MM.1S (cell line): ENCODE measurements around the gene DIP2C.

Experiments used
- DNase-seq: peaks from one replicate; pipeline ENCODE4 v3.0.0-alpha.2; 2015
- H2AFZ ChIP-seq: fragments of 300-600 bp; sonication (generic); 2 replicates; pipeline ENCODE4 v1.6.0; 2016; ENCODE audit warnings: antibody characterized with exemption, low read length
- H3F3A ChIP-seq: fragments of 300-600 bp; sonication (generic); 2 replicates; pipeline ENCODE4 v1.6.1; 2016; ENCODE audit warnings: mild to moderate bottlenecking, antibody characterized with exemption, low read length, moderate library complexity, mixed read lengths; ENCODE audit not compliant: insufficient read depth
- H3K27ac ChIP-seq: fragments of 300-600 bp; sonication (generic); 2 replicates; pipeline ENCODE4 v1.5.1; 2016; ENCODE audit warnings: mild to moderate bottlenecking, low read length
- H3K27me3 ChIP-seq: fragments of 300-600 bp; sonication (generic); replicated peaks from 2 replicates; pipeline ENCODE4 v1.6.0; 2016; ENCODE audit warnings: low read length; ENCODE audit not compliant: insufficient read depth
- H3K36me3 ChIP-seq: fragments of 300-600 bp; sonication (generic); replicated peaks from 2 replicates; pipeline ENCODE4 v1.6.1; 2016; ENCODE audit warnings: mild to moderate bottlenecking, low read length, mixed read lengths; ENCODE audit not compliant: insufficient read depth
- H3K4me1 ChIP-seq: fragments of 300-600 bp; sonication (generic); 2 replicates; pipeline ENCODE4 v1.6.1; 2016; ENCODE audit warnings: low read length, mixed read lengths
- H3K4me2 ChIP-seq: fragments of 300-600 bp; sonication (generic); 2 replicates; pipeline ENCODE4 v1.6.0; 2016; ENCODE audit warnings: low read depth, low read length
- H3K4me3 ChIP-seq: fragments of 300-600 bp; sonication (generic); 2 replicates; pipeline ENCODE4 v1.5.1; 2016; ENCODE audit warnings: low read length, mixed read lengths
- H3K79me2 ChIP-seq: fragments of 300-600 bp; sonication (generic); 2 replicates; pipeline ENCODE4 v1.6.1; 2016; ENCODE audit warnings: mixed run types, low read length, mixed read lengths
- H3K9ac ChIP-seq: fragments of 300-600 bp; sonication (generic); 2 replicates; pipeline ENCODE4 v1.6.1; 2016; ENCODE audit warnings: low read length, mixed read lengths
- H3K9me2 ChIP-seq: fragments of 300-600 bp; sonication (generic); replicated peaks from 2 replicates; pipeline ENCODE4 v1.6.1; 2016; ENCODE audit warnings: mild to moderate bottlenecking, low read length, mixed read lengths; ENCODE audit not compliant: insufficient read depth
- H3K9me3 ChIP-seq: fragments of 300-600 bp; sonication (generic); replicated peaks from 2 replicates; pipeline ENCODE4 v1.6.1; 2016; ENCODE audit warnings: mild to moderate bottlenecking, low read length, mixed read lengths; ENCODE audit not compliant: insufficient read depth
- H4K20me1 ChIP-seq: fragments of 300-600 bp; sonication (generic); 2 replicates; pipeline ENCODE4 v1.6.1; 2016; ENCODE audit warnings: mild to moderate bottlenecking, low read length, moderate library complexity, mixed read lengths; ENCODE audit not compliant: insufficient read depth
- CTCF ChIP-seq: fragments of 300-600 bp; sonication (generic); IDR thresholded peaks from 2 replicates; pipeline ENCODE4 v1.5.1; 2016; ENCODE audit warnings: antibody characterized with exemption, low read length, mixed read lengths
- EZH2 ChIP-seq: fragments of 300-600 bp; sonication (generic); optimal IDR thresholded peaks from 2 replicates; pipeline ENCODE3; 2017; ENCODE audit warnings: low read depth, mild to moderate bottlenecking, antibody characterized with exemption, low read length, mixed read lengths
- EZH2phosphoT487 ChIP-seq: fragments of 300-600 bp; sonication (generic); IDR thresholded peaks from 2 replicates; pipeline ENCODE4 v1.6.1; 2018; ENCODE audit warnings: antibody characterized with exemption, low read length

DIP2C gene

GRCh38 chr10:536935-537334 lies 152.5 kb downstream of the DIP2C start:
- no peak for DNase-seq
- H2AFZ ChIP-seq: no peak overlapping the region
- TF ChIP-seq EZH2phosphoT487: no peak
- no peak overlapping the region for H3K27ac ChIP-seq
- H3K4me3 ChIP-seq: no peak overlapping the region
- H3K9me2 ChIP-seq: no peaks in the 10 kb centered on the region
- no peaks in the 10 kb centered on the region for H3K27me3 ChIP-seq
- no peak overlapping the region for H3K4me2 ChIP-seq
- H3K9ac ChIP-seq: no peak overlapping the region
- H3K79me2 ChIP-seq: no peaks in the 10 kb centered on the region
- no peaks in the 10 kb centered on the region for H3K4me1 ChIP-seq
- H4K20me1 ChIP-seq: no peaks in the 10 kb centered on the region
- no peaks in the 10 kb centered on the region for H3K9me3 ChIP-seq
- no peaks in the 10 kb centered on the region for H3F3A ChIP-seq
- H3K36me3 ChIP-seq: no peaks in the 10 kb centered on the region

GRCh38 chr10:536371-536925 lies 153.0 kb downstream of the DIP2C start:
- Histone ChIP-seq H4K20me1 (no peaks in the 10 kb centered on the region), H3K27ac (no peak overlapping the region)

DNA sequence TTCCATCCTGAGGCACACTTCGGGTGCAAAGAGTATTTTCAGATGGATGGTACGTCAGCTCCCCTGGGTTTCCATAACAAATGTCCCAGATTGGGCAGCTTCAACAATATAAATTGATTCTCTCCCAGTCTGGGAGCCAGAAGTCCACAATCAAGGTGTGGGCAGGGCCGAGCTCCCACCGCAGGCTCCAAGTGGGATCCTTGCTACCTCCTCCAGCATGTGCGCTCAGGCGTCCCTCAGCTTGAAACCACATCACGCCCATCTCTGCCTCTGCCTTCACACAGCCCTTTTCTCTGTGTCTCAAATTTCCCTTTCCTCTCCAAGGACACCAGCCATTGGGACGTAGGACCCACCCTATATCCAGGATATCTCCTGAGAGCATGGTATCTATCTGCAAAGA lies 153.5 kb downstream of the DIP2C start:
- H3K27me3 ChIP-seq: no peaks in the 10 kb centered on the region
- no peak overlapping the region for H3K4me2 ChIP-seq
- no peaks in the 10 kb centered on the region for H3K36me3 ChIP-seq
- H3K79me2 ChIP-seq: no peaks in the 10 kb centered on the region
- TF ChIP-seq CTCF: no peak
- no peak for TF ChIP-seq EZH2
- no peak for TF ChIP-seq EZH2phosphoT487
- no peaks in the 10 kb centered on the region for H3K9me3 ChIP-seq
- no peak overlapping the region for H3K4me3 ChIP-seq
- no peaks in the 10 kb centered on the region for H3K9me2 ChIP-seq
- H2AFZ ChIP-seq: no peak overlapping the region
- no peak overlapping the region for H3K27ac ChIP-seq
- no peak for DNase-seq
- no peaks in the 10 kb centered on the region for H4K20me1 ChIP-seq
- H3K4me1 ChIP-seq: no peaks in the 10 kb centered on the region
- H3F3A ChIP-seq: no peaks in the 10 kb centered on the region
- H3K9ac ChIP-seq: no peak overlapping the region

More at GRCh38 chr10:536371-536925, 153.0 kb downstream of the DIP2C start:
- Histone ChIP-seq H3K79me2 (no peaks in the 10 kb centered on the region), H2AFZ (no peak overlapping the region), H3K36me3 (no peaks in the 10 kb centered on the region), H3K4me3 (no peak overlapping the region), H3K4me1 (no peaks in the 10 kb centered on the region), H3K9ac (no peak overlapping the region), H3F3A (no peaks in the 10 kb centered on the region), H3K4me2 (no peak overlapping the region), H3K9me2 (no peaks in the 10 kb centered on the region), H3K9me3 (no peaks in the 10 kb centered on the region), H3K27me3 (no peaks in the 10 kb centered on the region)
- DNase-seq: no peak
- TF ChIP-seq EZH2 (no peak), CTCF (no peak), EZH2phosphoT487 (no peak)

DNA sequence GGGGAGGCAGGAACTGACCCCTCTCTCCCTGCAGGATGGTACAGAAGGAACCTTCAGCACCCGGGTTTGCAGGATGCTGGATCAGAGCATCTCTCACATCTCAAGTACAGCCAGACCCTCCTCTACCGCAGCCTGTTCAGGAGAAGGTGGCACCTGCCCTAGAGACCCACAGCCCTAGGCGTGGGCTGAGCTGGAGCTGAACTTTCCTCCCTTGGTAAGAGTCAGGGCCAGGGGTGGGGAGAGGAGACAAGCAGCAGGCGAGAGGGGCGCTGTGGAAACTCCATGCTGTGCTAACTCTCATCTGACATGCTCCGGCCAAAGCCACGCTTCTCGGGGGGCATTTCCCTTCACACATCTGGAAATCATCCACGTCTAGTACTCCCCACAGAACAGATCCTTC lies 154.4 kb downstream of the DIP2C start:
- Histone ChIP-seq H3K9me3 (no peaks in the 10 kb centered on the region), H3K9ac (no peak overlapping the region), H3K4me2 (no peak overlapping the region), H3K27me3 (no peaks in the 10 kb centered on the region), H4K20me1 (no peaks in the 10 kb centered on the region), H2AFZ (no peak overlapping the region), H3F3A (no peaks in the 10 kb centered on the region), H3K4me1 (no peaks in the 10 kb centered on the region), H3K27ac (no peak overlapping the region), H3K4me3 (no peak overlapping the region), H3K36me3 (no peaks in the 10 kb centered on the region), H3K79me2 (no peaks in the 10 kb centered on the region; the same call in 1 of the 2 replicates), H3K9me2 (no peaks in the 10 kb centered on the region)
- TF ChIP-seq EZH2 (no peak), EZH2phosphoT487 (no peak), CTCF (no peak)
- DNase-seq: no peak
